Measurements from ENCODE around the gene RAMP1. TPM values are rescaled to one million over a fixed set of nuclear protein-coding genes. Genes with fewer than 3 reads are reported as not detected.
"Not testable (repeated sequence)": the region's sequence is repeated elsewhere in the genome, so short reads cannot be mapped to it uniquely, and the experiment has no call there.

Gene RAMP1
- total RNA-seq, 8 experiments from 2014 or later, result 0.81 to 20.9 (median 1.6) TPM

DNA sequence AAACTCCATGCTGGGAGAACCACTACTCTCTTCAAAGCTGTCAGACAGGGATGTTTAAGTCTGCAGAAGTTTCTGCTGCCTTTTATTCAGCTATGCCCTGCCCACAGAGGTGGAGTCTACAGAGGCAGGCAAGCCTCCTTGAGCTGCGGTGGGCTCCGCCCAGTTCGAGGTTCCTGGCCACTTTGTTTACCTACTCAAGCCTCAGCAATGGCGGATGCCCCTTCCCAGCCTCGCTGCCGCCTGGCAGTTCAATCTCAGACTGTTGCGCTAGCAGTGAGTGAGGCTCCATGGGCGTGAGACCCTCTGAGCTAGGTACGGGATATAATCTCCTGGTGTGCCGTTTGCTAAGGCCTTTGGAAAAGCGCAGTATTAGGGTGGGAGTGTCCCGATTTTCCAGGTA, 10.5 kb upstream of the RAMP1 start:
- H3K27ac ChIP-seq; ATAC-seq (replicated peaks in 6 of 8); H3K4me1 ChIP-seq (replicated peaks in 1 of 2); in situ Hi-C loops (cut with MboI; ENCODE audit: low pct_unique_long_range_greater_than_20kb in 2 of 9, low sequenced_read_pairs in 9 of 9, unreplicated experiment in 9 of 9); H3K4me3 ChIP-seq: not testable (repeated sequence)
- WGBS, 10 experiments, result 41 to 97% (median 77%) methylated on average over 3 to 7 of the region's 12 CpGs; no CpG with 5 or more reads in 7 of the 10 experiments

DNA sequence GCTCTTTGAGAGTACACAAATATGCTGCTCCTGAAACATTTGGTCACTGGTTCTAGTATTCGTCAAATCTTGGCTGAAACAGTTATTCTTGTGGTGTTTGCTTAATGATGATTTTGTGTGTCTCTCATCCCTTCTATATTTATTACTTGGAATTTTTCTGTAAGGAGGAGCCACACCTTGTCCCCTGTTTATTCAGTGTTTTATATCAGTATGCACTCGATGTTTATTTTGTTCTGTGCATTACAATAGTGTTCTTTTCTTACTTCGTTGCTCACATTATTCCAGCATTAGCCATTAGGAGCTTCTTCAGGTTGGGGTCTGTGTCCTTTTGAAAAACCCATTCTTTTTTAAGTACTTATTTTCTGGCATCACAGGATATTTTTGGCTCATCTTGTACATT, 5.1 kb upstream of the RAMP1 start:
- WGBS, 10 experiments, result 3 to 100% (median 67%) methylated on average over 1 to 3 of the region's 3 CpGs
- ATAC-seq (replicated peaks in 6 of 8), result no peak
- in situ Hi-C loops (cut with MboI; ENCODE audit: low pct_unique_long_range_greater_than_20kb in 2 of 9, low sequenced_read_pairs in 9 of 9, unreplicated experiment in 9 of 9), result loop anchor here in 7 of 9 experiments (25.0 kb wide), 1 partner anchor 408 kb away; no protein-coding TSS in a partner anchor

DNA sequence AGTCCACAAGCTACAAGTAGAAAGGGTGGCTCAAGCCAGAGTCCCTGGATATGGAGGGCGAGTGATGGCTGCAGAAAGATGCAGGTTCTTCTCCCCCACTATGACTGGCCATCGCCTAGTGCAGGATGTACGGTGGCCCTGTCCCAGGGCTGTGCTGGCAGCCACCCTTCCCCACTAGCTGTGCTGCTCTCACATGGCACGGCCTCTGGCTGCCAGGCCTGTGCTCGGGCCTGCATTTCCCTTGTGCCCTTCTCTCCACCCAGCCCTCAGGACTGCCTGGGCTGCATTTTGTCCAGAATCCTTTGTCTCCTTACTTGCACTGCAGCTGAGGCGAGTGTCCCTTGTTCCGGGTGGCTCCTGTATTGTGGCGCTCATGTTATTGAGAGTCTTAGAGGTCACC, 1.6 kb upstream of the RAMP1 start:
- peaks cover 7 to 22% of the 10 kb centered on the region in 2 donors for H3K4me1 ChIP-seq (replicated peaks in 1 of 2)
- ATAC-seq (replicated peaks in 6 of 8), result no peak
- no peak overlapping the region for H3K4me3 ChIP-seq
- in situ Hi-C loops (cut with MboI; ENCODE audit: low pct_unique_long_range_greater_than_20kb in 2 of 9, low sequenced_read_pairs in 9 of 9, unreplicated experiment in 9 of 9), result loop anchor here in 7 of 9 experiments (25.0 kb wide), 1 partner anchor 405 kb away; no protein-coding TSS in a partner anchor
- H3K27ac ChIP-seq, result no peak overlapping the region
- WGBS, 10 experiments, result 0 to 100% (median 62%) methylated on average over 1 to 5 of the region's 8 CpGs; no CpG with 5 or more reads in 4 of the 10 experiments

More for the DNA sequence above, 5.1 kb upstream of the RAMP1 start:
- Histone ChIP-seq H3K4me3 (no peak overlapping the region), H3K4me1 (replicated peaks in 1 of 2) (peaks cover 0 to 12% of the 10 kb centered on the region in 2 donors), H3K27ac (no peak overlapping the region)

DNA sequence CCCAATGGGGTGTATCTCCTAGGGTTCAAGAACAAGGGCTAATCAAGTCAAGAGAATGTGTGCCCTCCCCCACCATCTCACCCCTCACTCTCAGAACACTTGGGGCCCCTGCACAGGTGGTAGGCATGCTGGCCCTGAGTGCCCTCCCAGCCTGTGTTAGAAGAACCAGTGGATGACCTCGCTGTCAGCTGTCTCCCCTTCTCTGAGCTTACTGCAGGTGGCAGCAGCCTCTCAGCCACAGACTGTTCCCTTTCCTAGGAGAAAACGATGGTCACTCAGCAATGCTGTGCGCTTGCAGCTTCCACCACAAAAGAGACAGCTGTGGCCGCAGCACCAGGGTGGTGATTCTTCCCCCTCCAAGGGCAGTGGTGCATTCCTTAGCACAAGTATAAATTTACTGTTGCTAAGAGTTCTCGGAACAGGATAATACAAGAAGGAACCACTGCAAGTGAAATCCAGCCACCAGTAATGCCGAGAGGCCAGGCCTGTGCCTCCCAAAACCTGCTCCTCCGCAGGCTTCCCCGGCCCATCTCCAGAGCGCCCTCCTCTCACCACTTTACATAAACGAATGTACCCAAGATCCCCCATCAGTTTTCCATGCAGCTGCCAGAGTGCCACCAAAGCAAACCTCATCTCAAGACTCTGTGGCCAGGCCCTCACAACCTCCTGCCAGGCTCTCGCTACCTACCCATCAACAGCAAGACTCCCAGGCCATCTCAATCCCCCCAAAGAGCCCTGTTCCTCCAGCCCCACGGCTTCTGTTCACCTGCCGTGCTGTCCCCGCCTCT, 935 bp upstream of the RAMP1 start:
- Histone ChIP-seq H3K4me1 (replicated peaks in 1 of 2) (peaks cover 7 to 22% of the 10 kb centered on the region in 2 donors), H3K4me3 (no peak overlapping the region), H3K27ac (no peak overlapping the region)
- in situ Hi-C loops (cut with MboI; ENCODE audit: low pct_unique_long_range_greater_than_20kb in 2 of 9, low sequenced_read_pairs in 9 of 9, unreplicated experiment in 9 of 9), result loop anchor here in 7 of 9 experiments (25.0 kb wide), 1 partner anchor 404 kb away; no protein-coding TSS in a partner anchor
- WGBS, 10 experiments, result 0 to 67% (median 25%) methylated on average over 1 to 2 of the region's 14 CpGs; no CpG with 5 or more reads in 5 of the 10 experiments
- ATAC-seq (replicated peaks in 6 of 8), result peak; percentile 80 to 95 (median 90)

DNA sequence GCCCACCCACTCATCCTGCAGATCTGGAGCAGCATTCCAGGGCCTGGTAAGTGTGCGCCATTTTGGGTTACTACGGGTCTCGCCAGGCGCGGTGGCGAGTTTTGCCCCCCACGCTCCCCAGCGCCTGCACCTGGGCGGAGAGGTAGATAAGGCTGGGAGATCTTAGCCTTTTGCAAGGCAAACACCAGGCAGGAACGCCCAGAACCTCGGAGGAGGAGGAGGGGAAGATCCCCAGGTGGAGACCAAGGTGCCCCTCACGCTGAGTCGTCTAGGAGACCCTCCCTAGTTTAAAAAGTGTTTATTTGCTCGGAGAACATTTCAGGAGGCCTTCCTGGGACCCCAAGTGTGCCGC, 365 bp upstream of the RAMP1 start:
- peak overlapping the region; percentile 19 to 32 (median 27) for H3K4me3 ChIP-seq
- in situ Hi-C loops (cut with MboI; ENCODE audit: low pct_unique_long_range_greater_than_20kb in 2 of 9, low sequenced_read_pairs in 9 of 9, unreplicated experiment in 9 of 9), result loop anchor here in 7 of 9 experiments (25.0 kb wide), 1 partner anchor 403 kb away; no protein-coding TSS in a partner anchor
- H3K4me1 ChIP-seq (replicated peaks in 1 of 2), result peaks cover 11 to 25% of the 10 kb centered on the region in 2 donors
- WGBS, 10 experiments, result 39 to 91% (median 87%) methylated on average over 4 to 9 of the region's 15 CpGs; no CpG with 5 or more reads in 7 of the 10 experiments
- H3K27ac ChIP-seq, result no peak overlapping the region
- ATAC-seq (replicated peaks in 6 of 8), result no peak

DNA sequence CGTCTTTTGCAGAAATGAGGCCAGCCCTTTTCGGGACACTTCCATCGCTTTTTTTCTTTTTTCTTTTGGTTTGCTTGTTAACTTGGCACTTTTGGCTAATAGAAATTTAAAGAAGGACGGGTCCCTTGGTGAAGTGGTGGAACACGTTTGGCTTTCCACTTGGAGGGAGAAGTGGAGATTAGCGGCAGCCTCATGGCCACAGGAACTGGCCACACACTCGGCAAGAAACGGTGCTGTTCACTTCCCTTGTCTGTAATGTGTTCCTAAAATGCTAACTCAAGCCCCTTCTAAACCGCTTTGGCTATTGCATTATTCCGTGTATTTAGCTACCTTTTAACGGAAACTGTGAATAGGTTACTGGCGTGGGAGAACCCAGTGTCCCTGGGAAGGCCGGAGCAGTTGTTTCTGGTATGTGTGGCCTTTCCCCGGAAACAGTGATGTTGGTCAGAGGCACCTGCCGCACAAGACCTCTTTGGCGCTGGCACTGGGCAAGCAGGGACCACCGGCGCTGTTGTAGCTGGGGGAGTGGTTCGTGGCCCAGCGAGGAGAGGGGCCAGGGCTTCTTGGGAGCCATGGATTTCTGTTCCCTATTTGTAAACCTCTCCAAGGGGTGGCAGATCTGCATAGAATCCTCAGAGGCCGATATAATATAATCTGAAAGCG, 981 bp downstream of the RAMP1 start:
- ATAC-seq (replicated peaks in 6 of 8), result no peak
- H3K27ac ChIP-seq, result no peak overlapping the region
- in situ Hi-C loops (cut with MboI; ENCODE audit: low pct_unique_long_range_greater_than_20kb in 2 of 9, low sequenced_read_pairs in 9 of 9, unreplicated experiment in 9 of 9), result loop anchor here in 7 of 9 experiments (25.0 kb wide), 1 partner anchor 402 kb away; no protein-coding TSS in a partner anchor
- H3K4me3 ChIP-seq, result peak overlapping the region in 1 of 5 donors; percentile 32
- 32 to 100% (median 62%) methylated on average over 2 to 17 of the region's 22 CpGs for WGBS, 10 experiments
- peaks cover 18 to 36% of the 10 kb centered on the region in 2 donors for H3K4me1 ChIP-seq (replicated peaks in 1 of 2)

DNA sequence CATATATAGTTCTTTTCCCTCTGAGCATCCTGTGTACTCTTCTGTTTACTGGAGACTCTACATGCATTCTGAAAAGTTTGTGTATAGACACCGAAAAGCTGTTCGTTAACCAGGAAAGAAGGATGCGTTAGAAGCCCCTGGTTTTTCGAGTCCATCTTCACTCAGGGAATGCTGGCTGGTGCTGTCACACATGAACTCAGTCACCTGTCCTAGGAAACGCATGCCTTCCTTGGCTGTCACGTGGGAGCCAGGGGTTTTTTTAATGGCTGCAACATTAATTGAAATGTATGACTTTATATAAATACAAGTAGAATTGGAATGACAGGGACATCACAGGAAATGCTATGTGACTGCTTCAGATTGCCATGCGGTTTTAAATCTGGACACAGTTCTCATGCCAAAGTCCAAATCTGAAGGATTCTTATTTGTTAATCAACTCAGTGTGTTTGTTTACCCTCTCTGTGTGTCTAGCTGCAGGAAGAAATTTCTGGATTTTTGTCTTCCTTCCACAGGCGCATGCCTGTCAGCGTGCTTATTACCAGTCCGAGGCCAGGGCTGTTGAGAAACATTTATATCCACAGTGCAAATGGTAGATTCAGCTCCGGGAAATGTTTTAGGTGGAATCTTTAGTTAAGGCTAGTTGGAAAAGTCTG, 2.6 kb downstream of the RAMP1 start:
- in situ Hi-C loops (cut with MboI; ENCODE audit: low pct_unique_long_range_greater_than_20kb in 2 of 9, low sequenced_read_pairs in 9 of 9, unreplicated experiment in 9 of 9), result loop anchor here in 7 of 9 experiments (25.0 kb wide), 1 partner anchor 400 kb away; no protein-coding TSS in a partner anchor
- WGBS, 10 experiments, result 4 to 100% (median 90%) methylated on average over 1 to 11 of the region's 11 CpGs; no CpG with 5 or more reads in 1 of the 10 experiments
- no peak for ATAC-seq (replicated peaks in 6 of 8)
- Histone ChIP-seq H3K4me1 (replicated peaks in 1 of 2) (peaks cover 24 to 51% of the 10 kb centered on the region in 2 donors), H3K27ac (no peak overlapping the region), H3K4me3 (no peak overlapping the region)

DNA sequence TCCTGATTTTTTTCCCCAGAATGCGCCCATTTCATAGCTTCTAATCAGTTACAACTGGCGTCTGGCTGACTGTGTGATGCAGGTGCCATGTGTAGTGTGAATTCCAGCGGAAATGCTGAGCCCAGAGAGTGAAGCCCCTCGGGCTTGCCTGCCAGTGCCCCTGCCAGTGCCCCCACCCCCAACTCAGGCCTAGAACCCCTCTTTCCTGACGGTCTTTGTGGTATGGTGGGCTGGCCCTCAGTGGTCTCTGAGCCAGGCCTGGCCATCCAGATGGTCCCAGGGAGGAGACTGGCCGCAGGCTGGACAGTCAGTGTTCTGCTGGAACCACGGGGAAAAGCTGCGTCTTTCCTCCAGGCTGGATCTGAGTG, 3.1 kb downstream of the RAMP1 start:
- 70 to 100% (median 94%) methylated on average over 1 to 5 of the region's 8 CpGs; no CpG with 5 or more reads in 4 of the 10 experiments for WGBS, 10 experiments
- Histone ChIP-seq H3K27ac (no peak overlapping the region), H3K4me1 (replicated peaks in 1 of 2) (peaks cover 24 to 51% of the 10 kb centered on the region in 2 donors), H3K4me3 (no peak overlapping the region)
- ATAC-seq (replicated peaks in 6 of 8), result no peak
- in situ Hi-C loops (cut with MboI; ENCODE audit: low pct_unique_long_range_greater_than_20kb in 2 of 9, low sequenced_read_pairs in 9 of 9, unreplicated experiment in 9 of 9), result loop anchor here in 7 of 9 experiments (25.0 kb wide), 1 partner anchor 400 kb away; no protein-coding TSS in a partner anchor

DNA sequence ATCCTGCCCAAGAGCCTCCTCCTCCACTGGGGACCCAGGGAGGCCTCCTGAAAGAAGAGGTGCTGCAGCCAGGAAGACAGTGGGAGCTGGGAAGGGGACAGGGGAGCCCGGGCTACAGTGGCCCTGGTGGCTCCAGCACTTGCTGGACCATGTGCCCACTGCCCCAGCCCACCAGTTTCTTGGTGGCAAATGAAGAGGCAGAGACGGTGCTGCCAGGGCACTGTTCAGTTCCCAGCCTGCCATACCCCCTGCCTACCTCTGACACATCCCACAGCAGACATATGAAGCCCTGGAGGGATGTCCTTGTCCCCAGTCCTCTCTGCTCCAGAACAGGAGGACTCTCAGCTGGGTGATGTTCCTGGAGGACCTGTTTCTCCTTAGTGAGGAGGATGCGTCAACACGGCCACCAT, 3.7 kb downstream of the RAMP1 start:
- Histone ChIP-seq H3K27ac (no peak overlapping the region), H3K4me3 (no peak overlapping the region), H3K4me1 (replicated peaks in 1 of 2) (peaks cover 24 to 49% of the 10 kb centered on the region in 2 donors)
- ATAC-seq (replicated peaks in 6 of 8), result no peak
- in situ Hi-C loops (cut with MboI; ENCODE audit: low pct_unique_long_range_greater_than_20kb in 2 of 9, low sequenced_read_pairs in 9 of 9, unreplicated experiment in 9 of 9), result loop anchor here in 7 of 9 experiments (25.0 kb wide), 1 partner anchor 399 kb away; no protein-coding TSS in a partner anchor
- WGBS, 10 experiments, result 20 to 100% (median 93%) methylated on average over 1 to 2 of the region's 4 CpGs; no CpG with 5 or more reads in 7 of the 10 experiments

DNA sequence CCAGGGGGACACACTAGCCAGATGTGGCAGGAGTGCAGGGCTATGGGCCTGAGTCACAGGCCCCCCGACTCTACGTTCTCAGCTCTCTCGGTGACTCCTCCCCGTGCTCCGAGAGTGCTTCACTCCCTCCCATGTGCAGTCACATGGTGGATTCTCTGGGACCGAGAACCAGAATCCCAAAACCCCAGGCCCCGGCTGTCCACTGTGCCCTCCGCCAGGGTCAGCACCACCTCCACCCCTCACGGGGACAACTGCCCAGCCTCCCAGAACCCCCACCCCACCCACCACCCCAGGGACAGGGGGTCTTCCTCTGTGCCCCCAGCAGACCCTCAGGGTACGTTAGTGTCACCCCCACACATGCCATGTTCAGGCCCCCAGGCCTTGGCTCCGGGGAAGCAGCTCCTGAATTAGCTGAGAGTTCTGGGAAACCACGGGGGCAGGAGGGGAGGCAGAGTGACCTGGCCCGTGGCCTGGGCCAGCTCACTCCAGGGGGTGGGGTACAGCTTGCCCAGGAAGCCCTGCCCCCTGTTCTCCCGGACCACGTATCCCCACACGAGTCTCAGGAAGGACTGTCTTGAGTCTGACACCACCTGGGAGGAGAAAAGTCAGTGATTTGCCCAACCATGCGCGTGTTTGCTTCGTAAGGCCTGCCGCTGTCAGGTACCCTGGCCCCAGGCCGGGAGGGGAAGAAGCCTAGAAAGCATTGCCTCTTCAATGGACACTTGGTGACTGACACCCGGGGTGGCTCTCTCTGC, 4.4 kb downstream of the RAMP1 start:
- H3K27ac ChIP-seq, result no peak overlapping the region
- peaks cover 24 to 43% of the 10 kb centered on the region in 2 donors for H3K4me1 ChIP-seq (replicated peaks in 1 of 2)
- peak in 2 of 8 experiments; percentile 8 to 23 for ATAC-seq (replicated peaks in 6 of 8)
- in situ Hi-C loops (cut with MboI; ENCODE audit: low pct_unique_long_range_greater_than_20kb in 2 of 9, low sequenced_read_pairs in 9 of 9, unreplicated experiment in 9 of 9), result loop anchor here in 7 of 9 experiments (25.0 kb wide), 1 partner anchor 398 kb away; no protein-coding TSS in a partner anchor
- no peak overlapping the region for H3K4me3 ChIP-seq
- 0 to 100% (median 54%) methylated on average over 1 to 4 of the region's 22 CpGs; no CpG with 5 or more reads in 6 of the 10 experiments for WGBS, 10 experiments

DNA sequence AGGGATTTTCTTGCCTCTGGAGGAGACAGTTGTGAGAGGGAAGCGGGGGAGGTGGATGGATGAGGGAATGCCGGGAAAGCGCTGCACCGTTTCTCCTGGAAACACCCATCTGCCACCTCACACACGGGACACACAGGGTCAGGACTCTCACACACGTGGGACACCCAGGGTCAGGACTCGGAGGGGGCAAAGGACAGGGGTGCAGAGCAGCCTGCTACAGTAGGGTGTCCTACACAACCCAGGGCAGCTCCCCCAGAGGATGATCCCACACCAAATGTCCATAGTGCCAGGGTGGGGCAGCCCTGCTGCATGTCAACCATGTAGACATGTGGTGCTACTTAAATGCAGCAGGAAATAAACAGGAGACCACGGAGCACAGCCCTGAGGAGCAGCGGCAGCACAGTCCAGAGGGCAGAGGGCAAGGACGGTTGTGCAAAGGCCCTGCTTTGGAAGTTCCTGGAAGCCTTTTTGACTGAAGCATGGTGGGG, 5.1 kb downstream of the RAMP1 start:
- H3K27ac ChIP-seq, result no peak overlapping the region
- H3K4me1 ChIP-seq (replicated peaks in 1 of 2), result peaks cover 24 to 37% of the 10 kb centered on the region in 2 donors
- in situ Hi-C loops (cut with MboI; ENCODE audit: low pct_unique_long_range_greater_than_20kb in 2 of 9, low sequenced_read_pairs in 9 of 9, unreplicated experiment in 9 of 9), result loop anchor here in 7 of 9 experiments (25.0 kb wide), 1 partner anchor 398 kb away; no protein-coding TSS in a partner anchor
- peak in 1 of 8 experiments; percentile 0 for ATAC-seq (replicated peaks in 6 of 8)
- 41 to 100% (median 50%) methylated on average over 1 to 4 of the region's 10 CpGs; no CpG with 5 or more reads in 5 of the 10 experiments for WGBS, 10 experiments
- H3K4me3 ChIP-seq, result no peak overlapping the region

Measured in motor neuron (in vitro differentiated cells).